Sigmoid colon (tissue), 7 donors: ENCODE data around the gene ENO2. TPM values are rescaled to one million over a fixed set of nuclear protein-coding genes. Genes with fewer than 3 reads are reported as not detected.
A peak's percentile ranks its signal among the peaks of the same experiment; 100 is the strongest.
"Not testable (repeated sequence)": the region's sequence is repeated elsewhere in the genome, so short reads cannot be mapped to it uniquely, and the experiment has no call there.

ENCODE experiments used
- DNase-seq: peaks from one replicate; pipeline ENCODE4 v3.0.0-alpha.2; 2019
- H3K27ac ChIP-seq, 4 donors: fragments of 200-600 bp; sonication (generic); one replicate each; pipeline ENCODE4 v1.5.1; 2016 to 2019; ENCODE audit warnings: mild to moderate bottlenecking in 1 of 4
- H3K27me3 ChIP-seq, 3 donors: fragments of 200-600 bp; sonication (generic); one replicate each; pipeline ENCODE4 v1.5.1; 2019; ENCODE audit warnings: mild to moderate bottlenecking in 1 of 3
- H3K36me3 ChIP-seq, 4 donors: fragments of 200-600 bp; sonication (generic); one replicate each; pipeline ENCODE4 v1.5.1; 2016 to 2019
- H3K4me1 ChIP-seq, 4 donors: fragments of 200-600 bp; sonication (generic); one replicate each; pipeline ENCODE4 v1.5.1; 2017 to 2019
- H3K4me3 ChIP-seq, 4 donors: fragments of 200-600 bp; sonication (generic); one replicate each; pipeline ENCODE4 v1.5.1; 2017 to 2019; ENCODE audit warnings: mild to moderate bottlenecking in 2 of 4, moderate library complexity in 1 of 4
- H3K9me3 ChIP-seq, 4 donors: fragments of 200-600 bp in 3 of 4; sonication (generic) in 3 of 4; one replicate each; pipeline versions ENCODE4 v1.5.1 to v1.6.1; 2013 to 2019
- CTCF ChIP-seq, 4 experiments: fragments of 450-650 bp in 3 of 4; fragments of 200-600 bp in 1 of 4; IDR thresholded peaks; one replicate each; pipeline ENCODE4 v1.5.1; 2016 to 2019; ENCODE audit warnings: antibody characterized with exemption in 4 of 4, mild to moderate bottlenecking in 3 of 4, moderate library complexity in 2 of 4
- EP300 ChIP-seq, 4 donors: sonication (generic); formaldehyde crosslinking; IDR thresholded peaks; one replicate each; pipeline ENCODE4 v1.6.1; 2017; ENCODE audit warnings: antibody characterized with exemption in 4 of 4
- POLR2A ChIP-seq, 2 donors: fragments of 450-650 bp; IDR thresholded peaks; one replicate each; pipeline ENCODE4 v1.6.1; 2016; ENCODE audit warnings: antibody characterized with exemption in 2 of 2, mild to moderate bottlenecking in 2 of 2, moderate library complexity in 2 of 2
- POLR2AphosphoS5 ChIP-seq, 4 donors: sonication (generic); formaldehyde crosslinking; IDR thresholded peaks; one replicate each; pipeline ENCODE4 v1.6.1; 2017; ENCODE audit warnings: antibody characterized with exemption in 4 of 4
- WGBS, 2 donors: extraction: QIAGEN DNeasy Blood & Tissue Kit; methylation state at CpG; one replicate each; pipeline ENCODE4 v1.1.7; 2013; 5-methylcytosine and 5-hydroxymethylcytosine counted together
- intact Hi-C: fragments of 100-400 bp; cut with DNase I; formaldehyde crosslinking; loops from one replicate; pipeline ENCODE4 v1.15.1; 2023
- polyA plus RNA-seq, 3 donors: library from polyadenylated mRNA; stranded (reverse); fragments of 200-250 nt; gene quantifications; one replicate each; pipeline ENCODE4 v1.2.3, GENCODE V29; 2013
- total RNA-seq, 4 donors: library from RNA; depleted of rRNA; stranded (reverse); fragments of >200 nt; gene quantifications; one replicate each; pipeline ENCODE4 v1.1.0, GENCODE V29; 2016
- donor health status: healthy with polysubstance abuse.
- donor health status: Bipolar disorder and iron deficiency.
- donor health status: healthy.

Gene ENO2
- total RNA-seq (10 to 100 TPM; 26.3 to 37.5 (median 35.0) TPM), polyA plus RNA-seq (10 to 100 TPM in 1 of 3 donors, 1 to 10 TPM in 2; 1.8 to 15.6 (median 3.0) TPM)

GRCh38 chr12:6914246-6914946 is at the start of gene ENO2:
Gene ENO2 (plus strand): TSS chr12:6914580. CDS start chr12:6915833, 1,253 bp downstream.
- Histone ChIP-seq H3K27ac (peak within 1 kb of the TSS; percentile 83 to 92 (median 90)), H3K27me3 (no peaks in the 10 kb centered on the region), H3K4me3 (peak within 1 kb of the TSS; percentile 79 to 90 (median 86)), H3K4me1 (peaks cover 0 to 25% (median 22%) of the 10 kb centered on the region in 4 donors), H3K36me3 (peaks cover 0 to 27% (median 2%) of the 10 kb centered on the region in 4 donors), H3K9me3 (no peaks in the 10 kb centered on the region)
- peak; percentile 94 for DNase-seq
- TF ChIP-seq EP300 (IDR thresholded peaks at IDR 0.05) = no peak
- no peak for TF ChIP-seq POLR2A (IDR thresholded peaks at IDR 0.05)
- TF ChIP-seq CTCF (IDR thresholded peaks at IDR 0.05) = no peak
- peak; percentile 44 to 75 (median 61) for TF ChIP-seq POLR2AphosphoS5 (IDR thresholded peaks at IDR 0.05)
- intact Hi-C loops = no loop called here
- WGBS, 2 donors = 0 to 1% methylated on average over 68 of the region's 68 CpGs

- not testable (repeated sequence) for H3K4me3 ChIP-seq, H3K27ac ChIP-seq, H3K9me3 ChIP-seq, H3K27me3 ChIP-seq, DNase-seq
- 95% methylated on average over 5 of the region's 5 CpGs for WGBS, 2 donors
- Histone ChIP-seq H3K36me3 (peaks cover 24 to 74% (median 49%) of the 10 kb centered on the region in 4 donors), H3K4me1 (peaks cover 0 to 29% (median 26%) of the 10 kb centered on the region in 4 donors)
- intact Hi-C loops = loop anchor here (10.0 kb wide), 1 partner anchor 249 kb away; no protein-coding TSS in a partner anchor
Observed at GRCh38 chr12:6865307-6865706, 49.1 kb upstream of the ENO2 start.

GRCh38 chr12:6866163-6866919 is 48.0 kb upstream of the ENO2 start:
- no peak for TF ChIP-seq CTCF (IDR thresholded peaks at IDR 0.05)
- no peak for TF ChIP-seq EP300 (IDR thresholded peaks at IDR 0.05)
- no peak for TF ChIP-seq POLR2A (IDR thresholded peaks at IDR 0.05)
- TF ChIP-seq POLR2AphosphoS5 (IDR thresholded peaks at IDR 0.05) = no peak
- H3K27me3 ChIP-seq = no peaks in the 10 kb centered on the region
- peaks cover 14 to 74% (median 49%) of the 10 kb centered on the region in 4 donors for H3K36me3 ChIP-seq
- H3K9me3 ChIP-seq = no peaks in the 10 kb centered on the region
- WGBS, 2 donors = 79 to 85% methylated on average over 19 of the region's 19 CpGs
- peak overlapping the region in 3 of 4 donors; percentile 94 to 100 (median 99) for H3K4me3 ChIP-seq
- DNase-seq = no peak
- intact Hi-C loops = loop anchor here (10.0 kb wide), 1 partner anchor 248 kb away; no protein-coding TSS in a partner anchor
- H3K27ac ChIP-seq = peak overlapping the region; percentile 95 to 100 (median 98)
- peaks cover 0 to 35% (median 33%) of the 10 kb centered on the region in 4 donors for H3K4me1 ChIP-seq

- DNase-seq = no peak
- no peaks in the 10 kb centered on the region for H3K9me3 ChIP-seq
- intact Hi-C loops = loop anchor here (10.0 kb wide), 1 partner anchor 248 kb away; no protein-coding TSS in a partner anchor
- no peaks in the 10 kb centered on the region for H3K27me3 ChIP-seq
- peaks cover 0 to 41% (median 39%) of the 10 kb centered on the region in 4 donors for H3K4me1 ChIP-seq
- peak overlapping the region; percentile 95 to 100 (median 98) for H3K27ac ChIP-seq
- peaks cover 13 to 69% (median 44%) of the 10 kb centered on the region in 4 donors for H3K36me3 ChIP-seq
- TF ChIP-seq POLR2A (IDR thresholded peaks at IDR 0.05) = no peak
- no peak for TF ChIP-seq CTCF (IDR thresholded peaks at IDR 0.05)
- no peak for TF ChIP-seq EP300 (IDR thresholded peaks at IDR 0.05)
- no peak for TF ChIP-seq POLR2AphosphoS5 (IDR thresholded peaks at IDR 0.05)
- 2 to 4% methylated on average over 33 of the region's 33 CpGs for WGBS, 2 donors
- H3K4me3 ChIP-seq = peak overlapping the region; percentile 72 to 100 (median 96)
Observed at GRCh38 chr12:6866920-6867412, 47.4 kb upstream of the ENO2 start.
